GM19395 (cell line): ENCODE data around the gene TJP3.

Experiments used
- ATAC-seq: cut with Tn5 transposase; IDR thresholded peaks from one replicate; pipeline ENCODE4 v1.9.1; 2021; ENCODE audit warnings: mild to moderate bottlenecking, moderate library complexity; ENCODE audit not compliant: unreplicated experiment

The TJP3 gene

DNA sequence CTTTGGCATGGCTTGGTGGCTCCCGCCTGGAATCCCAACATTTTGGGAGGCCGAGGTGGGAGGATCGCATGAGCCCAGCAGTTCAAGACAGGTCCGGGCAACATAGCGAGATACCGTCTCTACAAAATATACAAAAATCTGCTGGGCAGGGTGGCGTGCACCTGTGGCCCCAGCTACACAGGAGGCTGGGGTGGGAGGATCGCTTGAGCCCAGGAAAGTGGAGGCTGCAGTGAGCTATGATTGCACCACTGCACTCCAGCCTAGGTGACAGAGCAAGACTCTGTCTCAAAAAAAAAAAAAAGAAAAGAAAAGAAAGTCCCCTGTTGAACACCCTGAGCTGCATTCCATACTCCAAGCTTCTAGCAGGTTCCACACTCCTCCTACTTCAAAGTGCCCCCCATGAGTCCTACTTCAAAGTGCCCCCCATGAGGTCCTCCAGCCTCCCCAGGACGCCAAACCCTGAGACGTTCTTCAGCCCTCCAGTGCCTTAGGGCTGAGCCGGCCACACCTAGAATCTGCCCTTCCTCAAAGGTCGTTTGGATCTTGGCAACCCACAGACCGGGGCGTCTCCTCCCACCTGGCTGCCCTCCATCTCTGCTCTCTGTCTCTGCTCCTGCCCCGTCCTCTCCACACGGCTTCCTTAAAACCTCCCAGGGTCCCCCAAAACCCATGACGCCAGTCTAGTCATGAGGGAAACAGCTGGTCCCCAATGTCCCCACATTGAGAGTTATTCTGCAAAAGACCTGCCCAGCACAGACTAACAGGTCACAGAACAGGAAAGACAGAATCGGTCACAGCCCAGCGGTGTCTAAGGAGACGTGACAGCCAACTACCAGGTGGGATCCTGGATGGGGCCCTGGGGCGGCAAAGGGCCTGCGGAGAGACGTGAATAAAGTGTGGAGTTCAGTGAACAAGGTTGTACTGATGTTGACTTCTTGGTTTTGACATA, 4.8 kb downstream of the TJP3 start:
- no peak for ATAC-seq

DNA sequence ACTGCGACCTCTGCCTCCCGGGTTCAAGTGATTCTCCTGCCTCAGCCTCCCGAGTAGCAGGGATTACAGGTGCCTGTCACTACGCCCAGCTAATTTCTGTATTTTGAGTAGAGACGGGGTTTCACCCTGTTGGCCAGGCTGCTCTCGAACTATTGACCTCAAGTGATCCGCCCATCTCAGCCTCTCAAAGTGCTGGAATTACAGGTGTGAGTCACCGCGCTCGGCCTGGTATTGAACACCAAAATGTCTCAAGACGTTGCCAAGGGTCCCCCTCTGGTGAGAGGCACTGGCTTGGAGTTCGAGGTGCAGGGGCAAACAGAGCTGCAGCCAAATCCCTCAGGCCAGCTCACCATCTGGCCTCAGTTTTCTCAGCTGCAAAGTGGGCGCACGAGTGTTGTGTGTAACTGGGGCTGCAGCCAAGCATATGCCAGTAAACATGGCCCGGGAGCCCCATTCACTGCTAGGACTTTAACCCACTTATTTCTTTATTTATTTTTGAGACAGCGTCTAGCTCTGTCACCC, 8.0 kb downstream of the TJP3 start:
- ATAC-seq: no peak

DNA sequence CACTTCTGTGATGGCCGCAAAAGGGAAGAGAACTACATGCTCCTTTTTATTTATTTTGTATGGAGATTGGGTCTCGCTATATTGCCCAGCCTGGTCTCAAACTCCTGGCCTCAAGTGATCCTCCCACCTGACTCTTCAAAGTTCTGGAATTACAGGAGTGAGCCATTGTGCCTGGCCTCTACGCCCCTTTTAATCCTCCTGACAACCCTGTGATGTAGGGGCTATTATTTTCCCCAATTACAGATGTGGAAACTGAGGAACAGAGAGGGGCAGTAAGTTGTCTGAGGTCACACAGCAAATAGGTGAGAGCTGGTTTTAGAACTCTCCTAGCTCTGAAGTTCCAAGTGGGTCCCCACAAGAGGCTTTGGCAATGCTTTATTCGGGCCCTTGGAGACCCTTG, 11.7 kb downstream of the TJP3 start:
- no peak for ATAC-seq

DNA sequence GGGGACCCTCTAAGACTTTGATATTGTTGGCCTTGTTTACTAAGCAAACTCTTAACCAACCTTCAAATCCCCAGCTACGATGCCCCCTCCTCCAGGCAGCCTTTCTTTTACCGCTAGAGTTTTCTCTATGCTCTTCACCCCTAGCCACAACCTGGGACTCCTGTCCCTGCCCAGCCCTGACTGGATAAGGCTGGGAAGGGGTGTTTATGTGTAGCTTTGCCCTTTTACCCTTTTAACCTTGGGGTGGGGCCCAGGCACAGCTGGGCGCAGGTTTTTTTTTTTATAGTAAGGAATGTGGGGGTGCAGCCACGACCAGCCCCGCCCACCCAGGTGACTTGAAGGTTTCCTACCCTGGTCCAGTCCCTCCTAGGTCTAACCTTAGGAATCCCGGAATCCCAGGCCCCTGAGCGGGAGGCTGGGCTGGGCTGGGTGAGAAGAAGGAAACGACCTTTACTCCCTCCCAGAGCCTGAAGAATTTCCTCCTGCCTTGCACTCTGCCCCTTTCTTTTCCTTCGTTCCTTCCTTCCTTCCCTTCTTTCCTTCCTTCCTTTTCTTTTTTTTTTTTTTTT, 12.2 kb downstream of the TJP3 start:
- ATAC-seq: no peak

DNA sequence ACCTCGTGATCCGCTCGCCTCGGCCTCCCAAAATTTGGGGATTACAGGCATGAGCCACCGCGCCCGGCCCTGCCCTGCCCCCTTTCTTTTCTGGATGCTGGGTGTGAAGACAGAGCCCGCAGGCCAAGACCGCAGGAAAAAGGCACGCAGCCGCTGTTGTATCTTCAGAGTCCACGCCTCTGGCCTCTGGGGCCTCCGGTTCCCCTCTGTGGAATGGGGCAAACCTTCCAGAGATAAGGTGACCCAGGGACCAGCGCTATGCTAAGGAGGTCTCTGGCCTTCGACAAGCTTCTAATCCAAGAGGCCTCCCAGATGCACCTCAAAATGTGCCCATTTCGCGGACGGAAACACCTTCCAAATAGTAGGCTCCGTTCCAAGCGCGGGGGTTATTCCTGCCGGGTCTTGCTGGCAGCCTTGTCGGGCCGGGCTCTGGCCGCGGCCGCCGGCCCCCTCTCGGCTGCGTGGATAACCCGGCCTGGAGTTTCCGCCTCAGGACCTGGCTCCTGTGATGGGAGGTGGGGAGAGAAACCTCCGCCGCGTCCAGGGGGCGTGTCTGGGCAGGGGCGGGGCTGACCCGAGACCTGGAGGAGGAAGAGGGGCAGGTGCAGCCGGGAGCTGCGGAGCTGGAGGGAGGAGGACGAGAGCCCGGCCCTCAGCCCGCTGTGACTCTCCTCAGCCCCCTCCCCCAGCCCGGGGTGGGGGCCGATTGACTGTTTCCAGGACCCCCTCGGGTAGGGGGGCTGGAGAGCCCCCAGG, 13.1 kb downstream of the TJP3 start:
- ATAC-seq: no peak

DNA sequence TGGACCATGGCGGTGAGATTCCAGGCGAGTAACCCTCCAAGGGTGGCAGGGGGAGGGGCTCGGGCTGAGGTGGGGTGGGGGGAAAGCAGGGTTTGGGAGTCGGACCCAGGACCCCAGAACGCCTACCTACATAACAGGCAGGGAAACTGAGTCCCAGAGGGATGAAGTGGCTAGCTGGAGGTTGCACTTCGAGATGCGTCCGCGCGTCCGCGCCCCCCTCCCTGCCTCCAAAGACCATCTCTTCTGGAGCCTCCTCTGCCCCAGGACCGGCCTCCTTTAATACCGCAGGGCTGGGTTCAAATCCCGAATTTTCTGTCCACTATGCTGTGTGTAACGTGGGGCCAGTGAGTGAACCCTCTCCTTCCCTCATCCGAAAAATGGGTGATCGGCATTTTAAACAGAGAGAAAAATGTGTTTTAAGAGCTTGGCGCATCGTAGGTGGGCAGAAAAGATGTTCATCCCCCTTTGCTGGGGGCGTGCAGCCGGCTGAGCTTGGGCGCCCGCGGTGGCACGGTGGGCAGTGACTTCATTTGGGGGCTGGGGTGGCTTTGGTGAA, 13.8 kb downstream of the TJP3 start:
- ATAC-seq: no peak

DNA sequence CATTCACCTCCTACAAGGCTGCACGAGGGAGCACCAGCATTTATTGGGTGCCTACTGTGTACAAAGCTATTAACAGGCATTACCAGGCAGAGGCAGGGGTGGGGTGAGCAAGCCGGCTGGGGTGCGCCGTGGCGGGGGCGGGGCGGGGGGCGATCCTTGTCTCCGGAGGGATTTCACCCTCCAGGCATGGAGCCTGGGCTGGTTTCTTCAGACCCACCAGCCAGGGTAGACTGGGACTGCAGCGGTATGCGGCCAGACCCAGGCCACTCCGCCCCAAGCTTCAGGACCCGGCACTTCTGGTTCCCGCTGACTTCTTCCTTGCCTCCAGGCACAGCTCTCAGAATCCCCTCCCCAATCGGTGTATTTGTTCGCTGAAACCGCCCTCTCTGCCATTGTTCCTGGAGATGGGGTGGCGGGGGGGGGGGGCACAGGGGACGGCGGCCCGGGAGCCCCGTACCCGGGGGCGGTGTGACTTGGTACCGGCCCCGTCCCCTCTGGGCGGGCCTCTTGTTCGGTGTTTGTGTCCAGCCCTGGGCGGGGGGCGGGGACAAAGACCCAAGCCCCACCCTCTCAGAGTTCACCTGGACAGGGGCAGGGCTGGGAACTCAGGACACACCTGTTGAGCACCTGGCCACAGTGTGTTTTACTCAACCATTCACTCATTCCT, 14.4 kb downstream of the TJP3 start:
- ATAC-seq: no peak

DNA sequence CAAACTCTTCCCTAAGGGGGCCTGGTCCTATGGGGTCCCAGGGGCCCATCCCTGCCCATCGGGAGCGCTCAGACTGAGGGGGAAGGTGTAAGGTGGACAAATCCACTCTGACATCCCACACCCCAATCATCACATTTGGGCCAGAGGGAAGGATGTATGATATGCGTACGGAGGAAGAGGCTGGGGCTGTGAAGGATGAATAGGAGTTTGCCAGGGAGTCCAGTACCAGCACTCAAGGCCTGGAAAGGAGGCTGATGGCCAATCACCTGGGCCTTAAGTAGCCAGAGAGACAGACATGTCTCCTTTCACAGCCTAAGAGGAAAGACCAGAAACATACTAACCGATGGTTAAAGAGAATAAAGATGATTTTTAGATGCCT, 14.9 kb downstream of the TJP3 start:
- ATAC-seq: no peak

DNA sequence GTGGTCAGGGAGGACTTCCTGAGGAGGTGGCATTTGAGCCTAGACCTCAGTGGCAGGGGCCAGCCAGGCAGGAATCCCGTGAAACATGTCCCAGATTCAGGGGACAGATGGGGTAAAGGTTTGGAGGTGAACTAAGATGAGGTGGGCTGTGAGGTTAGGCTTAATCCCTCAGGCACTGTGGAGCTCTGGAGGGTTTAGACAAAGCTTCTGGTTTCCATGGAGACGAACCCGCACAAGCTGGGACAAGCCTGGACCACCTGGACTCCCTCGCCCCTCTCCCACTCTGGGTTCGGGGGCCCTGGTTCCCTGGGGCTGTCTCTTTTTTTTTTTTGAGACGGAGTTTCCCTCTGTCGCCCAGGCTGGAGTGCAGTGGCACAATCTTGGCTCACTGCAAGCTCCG, 15.7 kb downstream of the TJP3 start:
- no peak for ATAC-seq

DNA sequence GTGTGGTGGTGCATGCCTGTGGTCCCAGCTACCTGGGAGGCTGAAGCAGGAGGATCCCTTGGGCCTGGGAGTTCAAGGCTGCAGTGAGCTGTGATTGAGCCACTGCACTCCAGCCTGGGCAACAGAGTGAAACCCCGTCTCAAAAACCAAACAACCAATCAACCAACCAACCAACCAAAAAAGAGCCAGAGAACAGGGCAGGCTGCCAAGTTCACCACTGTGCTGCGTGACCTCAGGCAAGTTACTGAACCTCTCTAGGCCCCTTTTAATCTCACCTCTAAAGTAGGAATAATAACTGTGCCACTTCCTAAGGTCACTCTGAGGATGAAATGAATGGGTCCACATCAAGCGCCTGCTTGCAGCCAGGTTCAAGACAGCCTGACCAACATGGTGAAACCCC, 16.9 kb downstream of the TJP3 start:
- ATAC-seq: no peak

DNA sequence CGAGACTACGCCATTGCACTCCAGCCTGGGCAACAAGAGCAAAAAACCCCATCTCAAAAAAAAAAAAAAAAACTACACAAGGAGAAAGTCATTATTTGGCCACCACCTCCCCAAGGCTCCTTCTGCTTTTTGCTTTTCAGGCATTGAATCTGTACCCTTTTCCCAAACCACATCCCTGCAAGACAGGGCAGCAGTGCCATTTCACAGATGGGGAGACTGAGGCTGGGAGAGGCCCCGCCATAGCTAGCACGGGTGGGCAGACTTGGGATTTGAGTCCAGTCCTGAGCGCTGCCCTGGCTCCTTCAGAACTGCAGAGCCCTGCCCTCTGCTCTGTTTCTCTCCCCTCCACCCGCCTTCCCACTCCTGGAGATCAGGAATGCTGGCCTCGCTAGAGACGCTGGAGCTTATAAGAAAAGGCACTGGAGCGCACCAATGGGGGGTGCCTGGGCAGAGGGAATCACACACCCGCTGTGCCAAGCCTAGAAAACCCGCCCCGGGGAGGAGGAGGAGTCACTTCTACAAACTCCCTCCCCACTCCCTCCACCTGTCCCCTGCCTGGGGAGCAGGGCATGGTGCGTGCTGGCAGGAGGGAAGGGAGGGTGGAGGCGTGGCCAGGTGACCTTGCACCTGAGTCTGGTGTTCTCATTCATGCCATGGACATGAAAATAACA, 17.6 kb downstream of the TJP3 start:
- ATAC-seq: no peak

DNA sequence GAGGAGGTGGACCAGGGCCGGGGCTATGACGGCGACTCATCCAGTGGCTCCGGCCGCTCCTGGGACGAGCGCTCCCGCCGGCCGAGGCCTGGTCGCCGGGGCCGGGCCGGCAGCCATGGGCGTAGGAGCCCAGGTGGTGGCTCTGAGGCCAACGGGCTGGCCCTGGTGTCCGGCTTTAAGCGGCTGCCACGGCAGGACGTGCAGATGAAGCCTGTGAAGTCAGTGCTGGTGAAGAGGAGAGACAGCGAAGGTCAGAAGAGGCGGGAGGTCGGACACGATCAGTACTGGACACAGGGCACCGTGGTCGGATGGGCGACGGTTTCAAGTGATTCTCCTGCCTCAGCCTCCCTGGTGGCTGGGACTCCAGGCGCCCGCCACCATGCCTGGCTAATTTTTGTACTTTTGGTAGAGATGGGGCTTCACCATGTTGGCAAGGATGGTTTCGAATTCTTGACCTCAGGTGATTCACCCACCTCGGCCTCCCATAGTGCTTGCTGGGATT, 22.3 kb downstream of the TJP3 start:
- no peak for ATAC-seq

DNA sequence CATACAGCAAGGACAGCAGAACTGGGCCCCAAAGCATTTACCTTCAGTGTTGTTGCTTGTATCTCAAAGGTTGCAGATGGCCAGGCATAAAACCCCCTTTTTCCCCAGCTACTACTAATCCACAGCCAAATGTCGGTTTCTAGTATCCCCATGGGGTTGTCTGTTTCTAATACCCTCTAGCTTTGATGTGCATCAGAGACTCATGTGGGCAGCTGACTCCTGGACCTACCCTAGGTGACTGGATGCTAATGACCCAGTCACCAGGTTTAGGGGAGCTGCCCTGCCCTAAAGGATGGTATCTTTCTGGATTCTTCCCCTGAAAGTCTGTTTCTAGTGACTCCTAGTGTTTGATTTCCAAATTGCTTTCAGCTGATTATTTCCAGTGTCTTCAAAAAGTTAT, 23.9 kb downstream of the TJP3 start:
- ATAC-seq: no peak

DNA sequence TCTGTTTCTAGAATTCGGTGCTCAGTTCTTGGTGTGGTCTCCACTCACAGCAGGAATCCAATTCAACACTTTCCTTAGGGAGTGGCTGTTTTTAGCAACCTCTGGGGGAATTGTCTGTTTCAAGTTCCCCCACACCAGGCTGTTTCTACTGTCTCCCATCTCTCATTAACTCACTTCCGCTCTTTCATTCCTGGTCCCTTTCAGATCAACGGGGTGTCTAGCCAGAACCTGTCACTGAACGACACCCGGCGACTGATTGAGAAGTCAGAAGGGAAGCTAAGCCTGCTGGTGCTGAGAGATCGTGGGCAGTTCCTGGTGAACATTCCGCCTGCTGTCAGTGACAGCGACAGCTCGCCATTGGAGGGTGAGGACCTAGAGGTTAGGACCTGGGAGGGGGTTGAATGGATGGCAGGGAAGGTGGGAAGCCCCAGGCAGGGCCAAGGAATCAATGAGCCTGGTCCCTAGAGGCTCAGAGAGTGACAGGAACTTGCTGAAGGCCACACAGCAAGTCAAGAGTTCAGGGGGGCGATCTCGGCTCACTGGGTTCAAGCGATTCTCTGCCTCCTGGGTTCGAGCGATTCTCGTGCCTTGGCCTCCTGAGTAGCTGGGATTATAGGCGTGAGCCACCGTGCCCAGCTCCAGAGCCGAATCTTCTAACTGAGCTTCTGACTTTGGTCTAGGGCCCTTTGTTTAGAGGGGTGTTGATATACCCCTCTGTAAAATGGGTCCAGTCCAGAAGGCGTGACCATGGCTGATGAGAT, 25.5 kb downstream of the TJP3 start:
- ATAC-seq: no peak

DNA sequence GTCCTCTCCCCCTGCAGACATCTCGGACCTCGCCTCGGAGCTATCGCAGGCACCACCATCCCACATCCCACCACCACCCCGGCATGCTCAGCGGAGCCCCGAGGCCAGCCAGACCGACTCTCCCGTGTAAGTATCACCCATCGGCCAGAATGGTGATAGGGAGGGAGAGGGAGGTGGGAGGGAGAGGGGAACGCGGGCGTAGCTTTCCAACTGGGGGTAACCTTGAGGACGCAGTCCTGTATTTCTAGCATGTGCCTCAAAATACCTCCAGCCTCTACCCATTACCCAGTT, 26.1 kb downstream of the TJP3 start:
- no peak for ATAC-seq

DNA sequence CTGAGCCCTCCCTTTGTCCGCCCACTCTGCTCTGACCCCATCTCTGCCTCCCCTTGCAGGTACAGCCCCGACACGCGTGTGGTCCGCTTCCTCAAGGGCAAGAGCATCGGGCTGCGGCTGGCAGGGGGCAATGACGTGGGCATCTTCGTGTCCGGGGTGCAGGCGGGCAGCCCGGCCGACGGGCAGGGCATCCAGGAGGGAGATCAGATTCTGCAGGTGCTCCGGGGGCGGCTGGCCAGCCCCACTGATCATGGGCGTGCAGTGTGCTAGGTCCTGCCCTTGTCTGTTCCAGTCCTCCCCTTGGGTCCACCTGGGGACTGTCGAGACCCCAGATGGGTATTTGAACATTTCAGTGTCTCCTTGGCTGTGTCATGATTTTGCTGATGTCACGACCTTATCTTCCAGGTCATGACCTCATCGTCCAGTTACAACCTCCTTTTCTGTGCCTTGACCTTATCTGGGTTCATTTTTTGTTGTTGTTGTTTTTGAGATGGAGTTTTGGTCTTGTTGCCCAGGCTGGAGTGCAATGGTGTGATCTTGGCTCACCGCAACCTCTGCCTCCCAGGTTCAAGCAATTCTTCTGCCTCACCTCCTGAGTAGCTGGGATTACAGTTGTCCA, 28.0 kb downstream of the TJP3 start:
- ATAC-seq: no peak

DNA sequence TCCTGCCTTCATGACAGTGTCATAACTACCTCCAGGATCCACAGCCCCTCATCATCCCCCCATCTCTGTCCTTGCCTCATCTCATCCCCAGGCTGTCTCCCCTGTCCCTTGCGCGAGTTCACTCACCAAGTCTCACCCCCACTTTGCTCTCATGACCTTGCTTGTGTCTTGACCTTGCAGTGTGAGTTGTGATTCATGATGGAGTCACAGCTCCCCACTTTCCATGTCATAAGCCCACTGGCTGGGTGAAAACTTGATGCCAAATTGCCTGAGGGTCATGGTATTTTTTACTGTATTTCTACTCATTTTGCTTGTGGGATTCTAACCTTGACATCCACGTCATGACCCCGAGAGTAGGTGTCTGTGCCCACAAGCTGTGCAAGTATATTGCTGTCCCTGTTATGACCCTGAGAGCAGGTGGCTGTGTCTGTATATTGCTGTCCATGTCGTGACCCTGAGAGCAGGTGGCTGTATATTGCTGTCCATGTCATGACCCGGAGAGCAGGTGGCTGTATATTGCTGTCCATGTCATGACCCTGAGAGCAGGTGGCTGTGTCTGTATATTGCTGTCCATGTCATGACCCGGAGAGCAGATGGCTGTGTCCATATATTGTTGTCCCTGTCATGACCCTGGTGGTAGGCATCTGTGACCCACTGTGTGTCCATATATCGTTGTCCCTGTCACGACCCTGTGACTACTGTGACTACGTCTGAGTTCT, 29.5 kb downstream of the TJP3 start:
- ATAC-seq: no peak

DNA sequence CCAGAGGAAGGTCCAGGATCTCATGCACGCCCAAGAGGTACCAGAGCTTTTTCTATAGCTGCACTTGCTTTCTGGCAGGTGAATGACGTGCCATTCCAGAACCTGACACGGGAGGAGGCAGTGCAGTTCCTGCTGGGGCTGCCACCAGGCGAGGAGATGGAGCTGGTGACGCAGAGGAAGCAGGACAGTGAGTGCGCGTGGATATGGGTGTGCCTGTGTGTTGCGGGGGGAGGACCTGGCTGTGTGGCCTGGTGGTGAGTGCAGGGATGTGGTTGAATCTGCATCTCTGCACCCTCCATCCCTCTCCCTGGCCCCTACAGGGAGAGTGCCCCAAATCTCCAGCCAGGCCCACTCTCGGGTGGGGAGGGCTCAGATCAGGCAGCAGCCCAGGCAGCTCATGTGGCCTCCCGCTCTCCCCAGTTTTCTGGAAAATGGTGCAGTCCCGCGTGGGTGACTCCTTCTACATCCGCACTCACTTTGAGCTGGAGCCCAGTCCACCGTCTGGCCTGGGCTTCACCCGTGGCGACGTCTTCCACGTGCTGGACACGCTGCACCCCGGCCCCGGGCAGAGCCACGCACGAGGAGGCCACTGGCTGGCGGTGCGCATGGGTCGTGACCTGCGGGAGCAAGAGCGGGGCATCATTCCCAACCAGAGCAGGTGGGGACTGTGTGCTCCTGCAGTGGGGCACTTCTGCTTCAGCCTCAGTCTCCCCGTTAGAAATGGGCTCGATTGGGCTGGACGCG, 30.5 kb downstream of the TJP3 start:
- ATAC-seq: no peak
